NCI-H2196 treated with DMSO at 0.1 percent for 48 hours (cell line): ENCODE results near the gene RYR2.
"Not testable (repeated sequence)": the region's sequence is repeated elsewhere in the genome, so short reads cannot be mapped to it uniquely, and the experiment has no call there.

Experiments used
- DNase-seq: peaks from one replicate; lab custom pipeline; 2025; ENCODE audit not compliant: unreplicated experiment; lab: John Stamatoyannopoulos, UW

Gene RYR2

DNA sequence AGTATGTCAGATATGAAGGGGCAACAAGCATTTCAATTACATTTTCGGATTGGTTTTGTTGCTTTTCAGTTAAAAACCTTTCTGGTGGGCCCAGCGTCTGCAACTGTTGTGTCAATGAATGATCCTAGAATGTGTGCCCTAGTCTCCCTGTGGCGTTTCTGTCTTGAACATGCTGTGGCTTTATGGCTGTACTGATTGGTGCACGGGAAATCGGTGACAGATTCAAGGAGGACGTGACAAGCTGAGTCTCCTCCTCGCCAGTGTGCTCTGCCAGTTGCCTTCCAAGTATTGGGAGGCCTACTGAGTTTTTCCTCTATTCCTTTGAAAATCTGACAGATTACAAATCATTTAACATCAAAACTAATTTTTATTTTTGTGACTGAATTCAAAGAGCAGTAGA lies 721.2 kb downstream of the RYR2 start:
- no peak for DNase-seq

DNA sequence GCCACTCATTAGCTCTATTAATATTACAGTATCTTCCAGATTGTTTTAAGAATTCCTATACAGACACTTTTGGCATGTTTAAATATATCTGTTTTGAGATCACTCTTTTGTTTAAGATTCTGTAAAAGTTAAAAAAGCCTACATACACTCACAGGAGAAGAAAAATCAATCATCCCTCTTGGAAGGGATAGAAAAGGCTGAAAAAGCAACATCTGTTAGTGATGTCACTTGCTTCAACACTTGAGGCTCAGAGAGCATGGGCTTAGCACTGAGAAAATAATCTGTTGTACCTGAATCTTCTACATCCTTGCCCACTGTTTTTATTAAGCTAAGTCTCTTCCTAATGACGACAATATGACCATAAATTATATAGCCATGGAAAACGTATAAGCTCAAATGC lies 721.8 kb downstream of the RYR2 start:
- no peak for DNase-seq

DNA sequence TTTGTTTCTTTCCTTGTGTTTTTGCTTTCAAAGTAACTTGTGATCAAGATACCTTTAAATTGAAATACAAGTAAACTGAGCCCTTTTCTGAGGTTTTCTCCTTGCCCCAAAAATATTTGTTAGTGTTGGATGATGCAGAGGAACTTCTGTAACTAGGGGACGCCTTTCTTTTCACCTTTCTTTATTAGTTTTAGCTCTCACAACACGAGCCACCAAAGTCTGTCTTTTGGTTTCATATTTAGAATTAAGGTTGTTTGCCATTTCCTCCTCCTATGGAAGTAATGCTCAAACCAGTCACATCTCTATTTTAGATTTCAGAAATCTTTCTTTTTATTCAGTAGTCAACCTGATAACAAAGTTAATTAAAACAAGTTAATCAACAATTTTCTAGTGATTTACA lies 727.9 kb downstream of the RYR2 start:
- DNase-seq, result no peak

- DNase-seq, result no peak
Measured at GRCh38 chr1:237772009-237772408, 730.0 kb downstream of the RYR2 start.

- DNase-seq, result no peak
Measured at GRCh38 chr1:237774246-237774645, 732.3 kb downstream of the RYR2 start.

DNA sequence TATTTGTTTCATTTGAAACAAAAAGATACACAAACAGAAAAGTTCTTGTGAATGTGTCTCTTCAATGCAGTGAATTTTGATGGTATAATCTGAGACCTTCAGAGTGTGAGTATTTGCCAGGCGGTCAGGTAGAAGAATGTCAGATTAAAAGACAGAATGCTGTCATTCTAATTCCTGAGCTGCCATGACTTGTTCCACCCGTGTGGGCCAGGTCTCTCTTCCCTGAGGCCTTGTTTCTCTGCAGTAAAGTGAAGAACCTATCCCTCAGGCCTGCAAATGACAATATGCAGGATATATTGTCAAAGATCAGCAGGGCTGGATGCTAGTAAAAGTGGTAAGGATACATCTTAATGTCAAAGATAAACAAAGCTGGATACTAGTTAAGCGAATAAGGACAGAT lies 737.4 kb downstream of the RYR2 start:
- no peak for DNase-seq

DNA sequence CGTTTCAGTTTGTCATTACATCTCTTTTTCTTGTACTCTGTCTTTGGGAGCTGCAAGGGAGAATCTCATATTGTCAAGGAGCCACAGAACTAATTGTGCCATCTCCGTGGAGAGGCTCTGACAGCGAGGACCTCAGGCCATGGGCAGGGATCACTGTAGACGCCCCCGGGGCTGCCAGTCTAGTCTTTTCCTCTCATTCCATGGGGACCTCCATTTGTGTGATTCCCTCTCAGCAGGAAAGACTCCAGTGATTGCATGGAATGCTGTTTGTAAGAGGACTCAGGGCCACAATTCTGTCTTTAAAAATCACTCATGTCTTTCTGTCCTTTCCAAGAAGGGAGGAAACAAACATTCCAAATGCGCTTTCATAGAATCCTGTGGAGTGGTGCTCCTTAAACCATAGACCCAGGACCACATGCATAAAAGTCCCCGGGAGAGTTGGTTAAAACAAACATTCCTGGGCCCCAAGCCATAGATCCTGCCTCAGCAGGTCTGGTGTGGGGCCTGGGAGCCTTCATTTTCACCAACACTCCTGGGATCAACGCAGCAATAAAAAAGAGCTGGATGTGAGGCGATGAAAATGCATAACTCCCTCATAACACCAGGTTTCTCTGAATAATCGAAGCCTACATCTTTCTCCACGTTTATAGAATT lies 744.2 kb downstream of the RYR2 start:
- no peak for DNase-seq

DNA sequence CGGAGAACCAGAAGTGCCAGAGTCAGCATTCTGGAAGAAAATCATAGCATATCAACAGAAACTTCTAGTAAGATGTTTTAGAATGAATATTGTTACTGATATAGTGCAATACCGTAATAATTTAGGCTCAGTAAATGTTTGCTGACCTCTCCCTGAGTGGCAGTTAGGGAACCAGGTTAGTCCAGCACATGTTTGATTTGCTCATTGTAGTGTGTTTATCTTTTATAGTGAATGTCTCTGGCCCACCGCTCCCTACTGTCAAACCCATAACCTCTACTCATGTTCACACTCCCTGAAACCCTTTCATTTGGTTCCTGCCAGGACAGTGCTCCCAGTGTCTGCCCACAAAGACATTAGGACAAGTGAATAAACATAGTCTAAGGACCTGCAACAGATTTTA lies 746.1 kb downstream of the RYR2 start:
- DNase-seq, result no peak

DNA sequence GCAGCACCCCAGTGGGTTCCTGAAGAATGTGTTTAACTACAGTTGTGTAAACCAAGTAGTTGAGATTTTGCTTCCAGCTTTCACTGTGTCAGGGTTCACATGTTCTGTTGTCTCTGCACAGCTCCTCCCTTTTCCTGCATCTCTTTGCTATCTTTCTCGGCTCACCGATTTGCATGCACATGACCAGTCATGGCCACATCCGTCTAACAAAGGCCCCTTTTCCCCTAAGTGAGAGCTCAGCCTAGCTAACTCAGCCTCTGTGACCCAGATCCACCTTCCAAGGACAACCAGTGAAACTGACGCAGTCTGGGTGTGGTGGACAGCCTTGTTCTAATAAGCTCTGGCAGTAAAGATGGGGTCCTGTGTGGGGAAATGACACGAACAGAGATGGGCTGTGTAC lies 747.6 kb downstream of the RYR2 start:
- no peak for DNase-seq

GRCh38 chr1:237791592-237791991 lies 749.6 kb downstream of the RYR2 start:
- DNase-seq, result no peak

DNA sequence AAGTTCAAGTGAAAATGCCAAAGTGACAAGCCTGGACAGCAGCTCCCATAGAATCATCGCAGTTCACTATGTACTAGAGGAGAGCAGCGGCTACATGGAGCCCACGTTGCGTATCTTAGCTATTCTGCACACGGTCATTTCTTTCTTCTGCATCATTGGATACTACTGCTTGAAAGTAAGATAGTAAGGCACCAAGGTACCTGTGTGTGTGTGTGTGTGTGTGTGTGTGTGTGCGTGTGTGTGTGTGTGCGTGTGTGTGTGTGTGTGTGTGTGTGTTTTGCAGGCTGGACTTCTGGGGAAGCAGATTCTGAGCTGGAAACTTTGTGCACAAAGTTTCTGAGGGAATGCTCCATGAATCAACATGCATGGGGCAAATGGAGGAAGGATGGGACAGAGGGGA lies 750.2 kb downstream of the RYR2 start:
- no peak for DNase-seq

DNA sequence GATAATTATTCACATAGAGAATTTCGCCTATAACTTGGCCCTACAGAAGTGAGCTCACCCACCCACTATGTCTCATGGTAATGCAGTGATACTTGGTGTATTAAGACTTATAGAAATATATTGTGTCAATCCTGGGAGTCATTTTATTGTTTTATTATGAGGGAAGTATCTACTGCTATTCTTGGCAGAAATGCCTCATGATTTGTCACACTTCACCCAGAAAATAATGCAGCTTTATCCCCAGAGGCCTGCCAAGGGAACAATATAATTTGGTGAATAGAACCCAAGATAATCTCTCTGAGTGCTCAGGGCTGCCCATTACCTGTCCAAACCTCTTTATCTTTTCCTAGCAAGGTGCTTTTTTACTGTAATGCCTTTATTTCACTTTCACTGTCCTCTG lies 750.7 kb downstream of the RYR2 start:
- no peak for DNase-seq

GRCh38 chr1:237794071-237794470 lies 752.1 kb downstream of the RYR2 start:
- DNase-seq, result no peak

DNA sequence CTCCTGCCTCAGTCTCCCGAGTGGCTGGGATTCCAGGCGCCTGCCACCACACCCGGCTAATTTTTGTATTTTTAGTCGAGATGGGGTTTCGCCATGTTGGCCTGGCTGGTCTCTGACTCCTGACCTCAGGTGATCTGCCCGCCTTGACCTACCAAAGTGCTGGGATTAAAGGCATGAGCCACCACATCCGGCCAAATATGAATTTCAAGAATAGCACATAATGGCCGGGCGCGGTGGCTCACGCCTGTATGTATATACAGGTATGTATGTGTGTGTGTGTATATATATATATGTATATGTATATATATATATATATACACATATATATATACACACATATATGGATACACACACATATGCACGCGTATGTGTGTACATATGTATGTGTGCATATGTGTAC lies 753.6 kb downstream of the RYR2 start:
- DNase-seq, result no peak

DNA sequence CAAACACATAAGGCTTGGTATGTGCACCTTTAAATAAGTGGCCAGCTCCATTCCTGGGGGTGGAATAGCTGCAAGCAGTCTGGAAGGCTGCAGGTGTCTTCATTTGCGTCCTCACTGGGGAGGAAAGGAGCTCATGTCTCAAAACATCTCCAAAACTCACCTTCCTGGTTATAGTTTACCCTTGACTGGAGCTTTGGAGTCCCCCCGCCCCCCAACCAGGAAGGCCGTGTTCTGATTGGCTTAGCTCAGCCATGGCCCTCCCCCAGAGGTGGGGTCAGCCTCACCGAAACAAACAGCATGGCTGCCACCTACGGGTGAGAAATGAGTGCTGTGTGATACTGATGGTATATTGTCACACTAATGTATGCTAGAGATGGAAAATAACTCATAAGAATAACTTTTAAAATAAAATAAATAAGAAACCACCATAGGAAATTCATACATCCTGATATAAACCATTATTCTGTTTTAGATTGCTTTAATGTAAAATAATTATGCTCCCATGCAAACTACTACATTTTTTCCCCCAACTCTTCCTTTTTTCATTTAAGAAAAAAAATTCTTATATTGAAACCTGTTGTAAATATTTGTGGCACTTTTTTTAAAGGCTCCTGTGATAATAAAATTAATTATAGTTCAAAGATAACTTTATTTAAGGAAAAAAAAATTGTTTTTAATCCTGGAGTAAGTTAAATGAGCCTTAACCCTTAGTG lies 757.9 kb downstream of the RYR2 start:
- no peak for DNase-seq

DNA sequence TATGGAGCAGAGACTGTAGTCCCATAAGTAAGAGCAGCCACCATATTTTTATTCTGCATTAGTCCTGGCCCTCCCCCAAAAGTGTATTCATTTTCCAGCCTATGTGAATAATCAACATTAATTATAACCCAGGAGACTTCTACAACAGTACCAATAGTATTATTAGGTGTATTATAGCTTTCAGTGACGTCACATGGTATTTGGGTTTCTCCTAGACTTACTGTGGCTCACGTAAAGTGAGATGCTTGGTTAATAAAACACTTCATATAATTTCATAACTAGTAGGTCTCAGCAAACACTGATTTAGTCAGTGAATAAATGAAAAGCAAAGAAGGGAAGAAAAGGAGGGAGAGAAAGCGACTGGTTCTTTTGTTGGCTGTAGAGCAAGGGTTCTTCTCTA lies 762.5 kb downstream of the RYR2 start:
- no peak for DNase-seq

DNA sequence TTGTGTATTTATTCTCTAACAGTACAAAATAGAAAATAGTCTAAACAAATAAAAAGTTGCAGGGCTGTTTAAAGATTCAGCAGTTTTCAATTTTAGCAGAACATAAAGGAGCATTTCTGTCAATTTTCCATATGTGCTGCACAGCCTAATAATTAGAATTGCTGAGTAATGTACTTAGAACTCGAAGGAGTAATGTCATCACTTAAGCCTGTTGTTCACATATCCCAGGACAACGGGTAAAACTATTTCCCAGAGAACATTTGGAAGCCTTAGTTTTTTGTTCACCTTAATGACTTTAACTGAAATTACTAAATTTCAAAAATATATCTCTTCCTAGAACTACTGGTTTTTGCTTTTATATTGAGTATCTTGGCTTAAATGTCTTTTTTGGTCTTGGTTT lies 767.1 kb downstream of the RYR2 start:
- no peak for DNase-seq

- no peak for DNase-seq
Measured at GRCh38 chr1:237811633-237812032, 769.6 kb downstream of the RYR2 start.

GRCh38 chr1:237812061-237812460 lies 770.1 kb downstream of the RYR2 start:
- DNase-seq, result no peak

DNA sequence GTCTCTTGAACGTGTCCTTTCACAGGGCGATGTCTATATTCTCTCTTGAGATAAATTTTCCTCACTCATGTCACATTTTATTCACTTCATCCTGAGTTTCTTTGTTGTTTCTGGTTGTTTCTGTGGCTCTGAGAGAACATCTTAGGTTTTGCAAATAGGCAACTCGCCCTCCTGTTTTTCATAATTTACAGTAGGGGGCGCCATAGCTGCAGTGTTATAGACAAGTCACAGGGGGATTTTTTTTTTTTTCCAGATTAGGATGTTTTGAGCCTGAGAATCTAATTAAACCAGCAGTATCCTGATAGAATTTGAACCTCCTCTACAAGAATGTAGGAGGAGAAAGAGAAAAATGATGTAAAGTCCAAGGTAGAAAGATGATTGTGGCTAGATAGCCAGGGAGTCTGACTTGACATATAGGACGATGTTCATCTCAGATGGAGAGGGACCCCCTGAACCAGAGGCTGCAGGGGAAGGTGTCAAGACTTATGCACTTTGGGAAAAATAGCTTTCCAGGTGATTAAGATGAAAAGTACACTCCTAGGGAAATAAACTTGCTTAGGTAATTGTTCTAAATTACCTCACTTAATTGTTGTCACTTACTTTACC lies 772.4 kb downstream of the RYR2 start:
- no peak for DNase-seq

DNA sequence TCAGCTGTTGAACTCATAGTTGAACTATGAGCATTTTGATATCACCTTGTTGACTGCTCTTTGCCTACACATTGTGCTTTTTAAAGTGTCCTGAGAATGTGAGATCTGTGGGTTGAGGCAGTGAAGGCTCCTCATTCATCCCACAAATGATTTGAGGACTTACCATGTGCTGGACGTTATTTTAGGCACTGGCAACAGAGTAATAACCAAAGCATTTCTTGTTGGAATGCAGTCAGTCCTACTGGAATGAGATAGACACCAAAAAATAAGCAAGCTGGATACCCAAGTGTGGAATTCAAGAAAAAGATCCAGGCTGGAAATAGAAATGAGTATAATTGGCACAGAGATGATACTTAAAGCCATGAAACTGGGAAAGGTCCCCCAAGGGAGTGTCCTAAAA lies 775.3 kb downstream of the RYR2 start:
- no peak for DNase-seq

GRCh38 chr1:237820634-237821033 lies 778.6 kb downstream of the RYR2 start:
- not testable (repeated sequence) for DNase-seq

DNA sequence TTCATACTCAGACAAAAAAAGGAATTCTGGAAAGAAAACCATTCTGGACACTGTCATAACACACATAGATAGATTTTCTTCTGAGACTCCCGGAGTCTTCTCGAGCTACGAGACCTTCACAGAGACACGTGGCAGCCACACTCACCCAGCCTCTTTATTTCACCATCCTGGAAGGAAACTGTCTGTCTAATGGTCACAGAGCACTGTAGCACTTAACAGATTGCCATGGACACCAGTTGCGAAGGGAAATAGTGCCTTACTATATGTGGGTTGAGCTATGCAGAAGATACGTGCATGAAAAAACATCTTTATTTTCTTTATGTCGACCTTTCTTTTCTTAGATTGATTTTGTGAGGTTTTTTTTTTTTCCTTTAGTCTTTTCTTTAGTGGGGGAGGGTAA lies 790.9 kb downstream of the RYR2 start:
- DNase-seq, result no peak
